Gastrocnemius medialis (tissue), 4 donors: ENCODE data around the gene ACTRT1. TPM values are rescaled to one million over a fixed set of nuclear protein-coding genes. Genes with fewer than 3 reads are reported as not detected.

Experiments
- ATAC-seq, 2 donors: fragments of 150-250 bp; one replicate each; pipeline ENCODE4 v1.9.1; 2016
- DNase-seq, 2 donors: peaks; one replicate each; pipeline ENCODE4 v3.0.0-alpha.2; 2019
- H3K27ac ChIP-seq, 4 donors: fragments of 200-600 bp; sonication (generic); 1 replicate in 1 of 4; 2 replicates in 3 of 4; pipeline ENCODE4 v1.5.1; 2016 to 2018; ENCODE audit warnings: mild to moderate bottlenecking in 2 of 4, moderate library complexity in 1 of 4
- H3K27me3 ChIP-seq, 3 donors: fragments of 200-600 bp; sonication (generic) in 2 of 3; 1 replicate in 1 of 3; 2 replicates in 2 of 3; pipeline versions ENCODE4 v1.5.1 to v1.6.0; 2016 to 2019; ENCODE audit warnings: mild to moderate bottlenecking in 1 of 3, moderate library complexity in 1 of 3
- H3K36me3 ChIP-seq, 2 donors: fragments of 200-600 bp; sonication (generic) in 1 of 2; one replicate each; pipeline ENCODE4 v1.5.1; 2017 to 2018
- H3K4me1 ChIP-seq, 2 donors: fragments of 200-600 bp; sonication (generic) in 1 of 2; one replicate each; pipeline ENCODE4 v1.5.1; 2016 to 2017; ENCODE audit warnings: mild to moderate bottlenecking in 2 of 2
- H3K4me3 ChIP-seq, 4 donors: fragments of 200-600 bp; sonication (generic) in 3 of 4; 1 replicate in 1 of 4; 2 replicates in 3 of 4; pipeline ENCODE4 v1.5.1; 2016 to 2019; ENCODE audit warnings: mild to moderate bottlenecking in 2 of 4
- H3K9me3 ChIP-seq, 3 donors: fragments of 200-600 bp; sonication (generic) in 2 of 3; 1 replicate in 1 of 3; 2 replicates in 2 of 3; pipeline ENCODE4 v1.5.1; 2016 to 2019
- CTCF ChIP-seq, 5 experiments: fragments of 450-650 bp in 3 of 5; fragments of 200-600 bp in 2 of 5; sonication (generic) in 2 of 5; IDR thresholded peaks in 4 of 5; conservative IDR thresholded peaks in 1 of 5; 1 replicate in 4 of 5; 2 replicates in 1 of 5; pipeline ENCODE4 v1.5.1; 2016 to 2019; ENCODE audit warnings: antibody characterized with exemption in 5 of 5, mild to moderate bottlenecking in 3 of 5, moderate library complexity in 3 of 5
- POLR2A ChIP-seq, 2 donors: fragments of 450-650 bp; IDR thresholded peaks; one replicate each; pipeline ENCODE4 v1.6.1; 2017; ENCODE audit warnings: antibody characterized with exemption in 2 of 2, mild to moderate bottlenecking in 2 of 2, moderate library complexity in 2 of 2
- in situ Hi-C, 4 donors: fragments of 200-750 bp; cut with MboI; loops; one replicate each; pipeline versions ENCODE4 v1.15.0 to v1.8.0; 2017; ENCODE audit warnings: low sequenced_read_pairs in 4 of 4
- intact Hi-C: fragments of 100-400 bp; cut with DNase I; formaldehyde crosslinking; loops from one replicate; pipeline ENCODE4 v1.15.1; 2023; ENCODE audit warnings: low total_unique reads
- total RNA-seq, 4 donors: library from RNA; depleted of rRNA; stranded (reverse); fragments of >200 nt; gene quantifications; one replicate each; pipeline versions ENCODE4 v1.1.0 to v1.2.3, GENCODE V29; 2016

ACTRT1 gene
- not detected for total RNA-seq

- Histone ChIP-seq H3K36me3 (no peaks in the 10 kb centered on the region), H3K9me3 (no peaks in the 10 kb centered on the region), H3K4me1 (no peaks in the 10 kb centered on the region), H3K4me3 (no peak within 1 kb of the TSS), H3K27ac (no peak within 1 kb of the TSS), H3K27me3 (no peaks in the 10 kb centered on the region)
- intact Hi-C loops = no loop called here
- no peak for TF ChIP-seq POLR2A (IDR thresholded peaks at IDR 0.05)
- TF ChIP-seq CTCF (IDR thresholded peaks at IDR 0.05 in 4 of 5, conservative IDR thresholded peaks at IDR 0.05 in 1 of 5) = no peak
- no peak for DNase-seq
- in situ Hi-C loops = no loop called here
- ATAC-seq = no peak
Measured at GRCh38 chrX:128052303-128052702, at the start of gene ACTRT1. Gene ACTRT1, minus strand, starts transcription at chrX:128052403. Its CDS starts 197 bp downstream, at chrX:128052206.

- no peak overlapping the region for H3K27ac ChIP-seq
- H3K4me1 ChIP-seq = no peaks in the 10 kb centered on the region
- in situ Hi-C loops = no loop called here
- no peaks in the 10 kb centered on the region for H3K9me3 ChIP-seq
- DNase-seq (no peak), ATAC-seq (no peak)
- intact Hi-C loops = no loop called here
- no peak overlapping the region for H3K4me3 ChIP-seq
- no peaks in the 10 kb centered on the region for H3K27me3 ChIP-seq
- no peaks in the 10 kb centered on the region for H3K36me3 ChIP-seq
- no peak for TF ChIP-seq POLR2A (IDR thresholded peaks at IDR 0.05)
- TF ChIP-seq CTCF (IDR thresholded peaks at IDR 0.05 in 4 of 5, conservative IDR thresholded peaks at IDR 0.05 in 1 of 5) = no peak
Measured at GRCh38 chrX:128078545-128078944, 26.3 kb upstream of the ACTRT1 start.

- no peaks in the 10 kb centered on the region for H3K4me1 ChIP-seq
- no peak overlapping the region for H3K4me3 ChIP-seq
- intact Hi-C loops (no loop called here), in situ Hi-C loops (no loop called here)
- no peak overlapping the region for H3K27ac ChIP-seq
- H3K9me3 ChIP-seq = no peaks in the 10 kb centered on the region
- H3K36me3 ChIP-seq = no peaks in the 10 kb centered on the region
- H3K27me3 ChIP-seq = no peaks in the 10 kb centered on the region
- ATAC-seq (no peak), DNase-seq (no peak)
- TF ChIP-seq POLR2A (IDR thresholded peaks at IDR 0.05) (no peak), CTCF (IDR thresholded peaks at IDR 0.05 in 4 of 5, conservative IDR thresholded peaks at IDR 0.05 in 1 of 5) (no peak)
Measured at GRCh38 chrX:128057421-128057820, 5.2 kb upstream of the ACTRT1 start.

- TF ChIP-seq POLR2A (IDR thresholded peaks at IDR 0.05) (no peak), CTCF (IDR thresholded peaks at IDR 0.05 in 4 of 5, conservative IDR thresholded peaks at IDR 0.05 in 1 of 5) (no peak)
- ATAC-seq (no peak), DNase-seq (no peak)
- no peak overlapping the region for H3K27ac ChIP-seq
- no peak overlapping the region for H3K4me3 ChIP-seq
- H3K9me3 ChIP-seq = no peaks in the 10 kb centered on the region
- in situ Hi-C loops = no loop called here
- H3K4me1 ChIP-seq = no peaks in the 10 kb centered on the region
- intact Hi-C loops = no loop called here
- no peaks in the 10 kb centered on the region for H3K27me3 ChIP-seq
- no peaks in the 10 kb centered on the region for H3K36me3 ChIP-seq
Measured at GRCh38 chrX:128051526-128051925, 677 bp downstream of the ACTRT1 start.

GRCh38 chrX:128035318-128035717 lies 16.9 kb downstream of the ACTRT1 start:
- H3K4me1 ChIP-seq = no peaks in the 10 kb centered on the region
- TF ChIP-seq POLR2A (IDR thresholded peaks at IDR 0.05) (no peak), CTCF (IDR thresholded peaks at IDR 0.05 in 4 of 5, conservative IDR thresholded peaks at IDR 0.05 in 1 of 5) (no peak)
- in situ Hi-C loops = no loop called here
- no peaks in the 10 kb centered on the region for H3K36me3 ChIP-seq
- intact Hi-C loops = no loop called here
- no peaks in the 10 kb centered on the region for H3K9me3 ChIP-seq
- no peak overlapping the region for H3K4me3 ChIP-seq
- H3K27ac ChIP-seq = no peak overlapping the region
- ATAC-seq (no peak), DNase-seq (no peak)
- H3K27me3 ChIP-seq = no peaks in the 10 kb centered on the region
